Thymus (tissue), 11 donors: ENCODE results near the gene CLDN19. TPM values are rescaled to one million over a fixed set of nuclear protein-coding genes. Genes with fewer than 3 reads are reported as not detected.
A peak's percentile ranks its signal among the peaks of the same experiment; 100 is the strongest.
"Not testable (repeated sequence)": the region's sequence is repeated elsewhere in the genome, so short reads cannot be mapped to it uniquely, and the experiment has no call there.

Source experiments
- DNase-seq, 9 donors: peaks; one replicate each; pipeline ENCODE4 v3.0.0-alpha.2; 2013; ENCODE audit warnings: low spot score in 9 of 9, low read depth in 6 of 9, missing footprints in 1 of 9
- H3K27ac ChIP-seq, 2 donors: one replicate each; pipeline ENCODE4 v1.5.1; 2013; ENCODE audit warnings: control low read depth in 1 of 2, low read depth in 1 of 2, low read length in 1 of 2, mild to moderate bottlenecking in 1 of 2, moderate library complexity in 1 of 2
- H3K27me3 ChIP-seq, 2 donors: one replicate each; pipeline ENCODE4 v1.5.1; 2013; ENCODE audit warnings: low read length in 1 of 2; ENCODE audit not compliant: control insufficient read depth in 2 of 2, insufficient read depth in 1 of 2
- H3K36me3 ChIP-seq, 2 donors: one replicate each; pipeline ENCODE4 v1.5.1; 2013; ENCODE audit warnings: low read length in 1 of 2, mild to moderate bottlenecking in 1 of 2, moderate library complexity in 1 of 2; ENCODE audit not compliant: control insufficient read depth in 2 of 2, insufficient read depth in 2 of 2
- H3K4me1 ChIP-seq, 2 donors: one replicate each; pipeline ENCODE4 v1.5.1; 2013; ENCODE audit warnings: low read length in 2 of 2; ENCODE audit not compliant: control insufficient read depth in 2 of 2, insufficient read depth in 2 of 2
- H3K4me3 ChIP-seq, 2 donors: one replicate each; pipeline ENCODE4 v1.5.1; 2013; ENCODE audit warnings: low read length in 2 of 2, control low read depth in 1 of 2, mild to moderate bottlenecking in 1 of 2
- H3K9me3 ChIP-seq, 2 donors: one replicate each; pipeline ENCODE4 v1.5.1; 2013; ENCODE audit warnings: low read length in 1 of 2, mild to moderate bottlenecking in 1 of 2; ENCODE audit not compliant: control insufficient read depth in 2 of 2, insufficient read depth in 1 of 2
- WGBS: extraction: QIAGEN DNeasy Blood & Tissue Kit; methylation state at CpG from one replicate; pipeline ENCODE4 v1.1.7; 2013; 5-methylcytosine and 5-hydroxymethylcytosine counted together
- polyA plus RNA-seq: library from polyadenylated mRNA; stranded (reverse); fragments of 200-250 nt; gene quantifications from one replicate; pipeline ENCODE4 v1.2.3, GENCODE V29; 2013
- total RNA-seq: library from RNA; stranded (reverse); fragments of 120-200 nt; gene quantifications from one replicate; pipeline ENCODE4 v1.2.4, GENCODE V29; 2013
- donor health status: healthy.

CLDN19 gene
- total and polyA plus RNA-seq, 2 donors: 0.62 to 2.2 TPM

- DNase-seq: no peak
- 100% methylated on average over 1 of the region's 1 CpG for WGBS
- Histone ChIP-seq H3K4me3 (no peak overlapping the region), H3K36me3 (peaks cover 80 to 84% of the 10 kb centered on the region in 2 donors), H3K4me1 (no peaks in the 10 kb centered on the region), H3K9me3 (peaks cover 0 to 6% of the 10 kb centered on the region in 2 donors), H3K27ac (no peak overlapping the region), H3K27me3 (no peaks in the 10 kb centered on the region)
Observed at GRCh38 chr1:42753070-42753469, 13.0 kb upstream of the CLDN19 start.

- Histone ChIP-seq H3K4me1 (no peaks in the 10 kb centered on the region), H3K36me3 (peaks cover 79 to 84% of the 10 kb centered on the region in 2 donors), H3K4me3 (no peak overlapping the region), H3K9me3 (peaks cover 0 to 6% of the 10 kb centered on the region in 2 donors), H3K27me3 (no peaks in the 10 kb centered on the region), H3K27ac (no peak overlapping the region)
- WGBS: over 99% methylated on average over 6 of the region's 6 CpGs
- no peak for DNase-seq
Observed at GRCh38 chr1:42752284-42752683, 12.2 kb upstream of the CLDN19 start.

- DNase-seq, H3K27ac ChIP-seq, H3K27me3 ChIP-seq, H3K4me3 ChIP-seq, H3K4me1 ChIP-seq, H3K9me3 ChIP-seq: not testable (repeated sequence)
- WGBS: 94% methylated on average over 8 of the region's 8 CpGs
- peaks cover 79 to 83% of the 10 kb centered on the region in 2 donors for H3K36me3 ChIP-seq
Observed at GRCh38 chr1:42751511-42752070, 11.6 kb upstream of the CLDN19 start.

GRCh38 chr1:42750041-42750440 lies 10.0 kb upstream of the CLDN19 start:
- peaks cover 78 to 79% of the 10 kb centered on the region in 2 donors for H3K36me3 ChIP-seq
- WGBS: 99% methylated on average over 12 of the region's 12 CpGs
- no peaks in the 10 kb centered on the region for H3K27me3 ChIP-seq
- no peak overlapping the region for H3K27ac ChIP-seq
- H3K4me3 ChIP-seq: no peak overlapping the region
- no peaks in the 10 kb centered on the region for H3K4me1 ChIP-seq
- H3K9me3 ChIP-seq: peaks cover 0 to 6% of the 10 kb centered on the region in 2 donors
- DNase-seq: no peak

- peaks cover 65 to 66% of the 10 kb centered on the region in 2 donors for H3K36me3 ChIP-seq
- H3K27ac ChIP-seq: no peak overlapping the region
Observed at GRCh38 chr1:42748461-42749410, 8.7 kb upstream of the CLDN19 start.

GRCh38 chr1:42748021-42748420 lies 8.0 kb upstream of the CLDN19 start:
- no peak for DNase-seq
- Histone ChIP-seq H3K4me1 (peaks cover 0 to 2% of the 10 kb centered on the region in 2 donors), H3K36me3 (peaks cover 61% of the 10 kb centered on the region in 2 donors), H3K9me3 (peaks cover 0 to 6% of the 10 kb centered on the region in 2 donors), H3K27ac (no peak overlapping the region), H3K4me3 (no peak overlapping the region), H3K27me3 (no peaks in the 10 kb centered on the region)
- WGBS: 95% methylated on average over 10 of the region's 10 CpGs

More at GRCh38 chr1:42748461-42749410, 8.7 kb upstream of the CLDN19 start:
- H3K27me3 ChIP-seq: no peaks in the 10 kb centered on the region
- H3K4me3 ChIP-seq: no peak overlapping the region
- peaks cover 0 to 6% of the 10 kb centered on the region in 2 donors for H3K9me3 ChIP-seq
- H3K4me1 ChIP-seq: no peaks in the 10 kb centered on the region
- no peak for DNase-seq
- 92% methylated on average over 14 of the region's 14 CpGs for WGBS

GRCh38 chr1:42747125-42747524 lies 7.1 kb upstream of the CLDN19 start:
- Histone ChIP-seq H3K27me3 (no peaks in the 10 kb centered on the region), H3K4me3 (no peak overlapping the region), H3K27ac (no peak overlapping the region), H3K4me1 (peaks cover 0 to 10% of the 10 kb centered on the region in 2 donors), H3K9me3 (peaks cover 0 to 2% of the 10 kb centered on the region in 2 donors), H3K36me3 (peaks cover 52 to 54% of the 10 kb centered on the region in 2 donors)
- 73% methylated on average over 14 of the region's 14 CpGs for WGBS
- peak in 5 of 9 donors; percentile 19 to 44 (median 28) for DNase-seq

GRCh38 chr1:42746436-42747105 lies 6.5 kb upstream of the CLDN19 start:
- Histone ChIP-seq H3K27ac (no peak overlapping the region), H3K4me1 (peaks cover 0 to 10% of the 10 kb centered on the region in 2 donors), H3K9me3 (no peaks in the 10 kb centered on the region), H3K36me3 (peaks cover 46 to 49% of the 10 kb centered on the region in 2 donors), H3K4me3 (no peak overlapping the region), H3K27me3 (no peaks in the 10 kb centered on the region)
- no peak for DNase-seq
- WGBS: 96% methylated on average over 12 of the region's 12 CpGs
